Measurements from ENCODE around the gene CUL1.

CUL1 gene

GRCh38 chr7:148698397-148699023 is at the start of gene CUL1:
TSS of gene CUL1 (plus strand) at chr7:148698903. CDS start at chr7:148730123, 31,220 bp downstream.
- peak; percentile 93 for DNase-seq (ENCODE audit: low spot score)

GRCh38 chr7:148650232-148650858 is 48.4 kb upstream of the CUL1 start:
- DNase-seq (ENCODE audit: low spot score): peak; percentile 68

- DNase-seq (ENCODE audit: low spot score): no peak
Measured at GRCh38 chr7:148652773-148653172, 45.9 kb upstream of the CUL1 start.

- no peak for DNase-seq (ENCODE audit: low spot score)
Measured at GRCh38 chr7:148657929-148658328, 40.8 kb upstream of the CUL1 start.

- DNase-seq (ENCODE audit: low spot score): no peak
Measured at GRCh38 chr7:148661471-148661870, 37.2 kb upstream of the CUL1 start.

GRCh38 chr7:148662646-148663045 is 36.1 kb upstream of the CUL1 start:
- no peak for DNase-seq (ENCODE audit: low spot score)

- peak; percentile 55 for DNase-seq (ENCODE audit: low spot score)
Measured at GRCh38 chr7:148664324-148664723, 34.4 kb upstream of the CUL1 start.

GRCh38 chr7:148665221-148665620 is 33.5 kb upstream of the CUL1 start:
- DNase-seq (ENCODE audit: low spot score): no peak

- DNase-seq (ENCODE audit: low spot score): no peak
Measured at GRCh38 chr7:148669927-148670326, 28.8 kb upstream of the CUL1 start.

- DNase-seq (ENCODE audit: low spot score): no peak
Measured at GRCh38 chr7:148670374-148670773, 28.3 kb upstream of the CUL1 start.

- DNase-seq (ENCODE audit: low spot score): no peak
Measured at GRCh38 chr7:148670807-148671206, 27.9 kb upstream of the CUL1 start.

- DNase-seq (ENCODE audit: low spot score): no peak
Measured at GRCh38 chr7:148672041-148672440, 26.7 kb upstream of the CUL1 start.

- DNase-seq (ENCODE audit: low spot score): no peak
Measured at GRCh38 chr7:148674689-148675088, 24.0 kb upstream of the CUL1 start.

GRCh38 chr7:148676291-148676690 is 22.4 kb upstream of the CUL1 start:
- DNase-seq (ENCODE audit: low spot score): no peak

- DNase-seq (ENCODE audit: low spot score): no peak
Measured at GRCh38 chr7:148681821-148682220, 16.9 kb upstream of the CUL1 start.

- DNase-seq (ENCODE audit: low spot score): no peak
Measured at GRCh38 chr7:148684289-148684830, 14.3 kb upstream of the CUL1 start.

GRCh38 chr7:148686312-148686937 is 12.3 kb upstream of the CUL1 start:
- no peak for DNase-seq (ENCODE audit: low spot score)

- no peak for DNase-seq (ENCODE audit: low spot score)
Measured at GRCh38 chr7:148687555-148687954, 11.1 kb upstream of the CUL1 start.

GRCh38 chr7:148688526-148688925 is 10.2 kb upstream of the CUL1 start:
- peak; percentile 39 for DNase-seq (ENCODE audit: low spot score)

- DNase-seq (ENCODE audit: low spot score): no peak
Measured at GRCh38 chr7:148693651-148694050, 5.1 kb upstream of the CUL1 start.

GRCh38 chr7:148694631-148695030 is 4.1 kb upstream of the CUL1 start:
- DNase-seq (ENCODE audit: low spot score): no peak

- DNase-seq (ENCODE audit: low spot score): no peak
Measured at GRCh38 chr7:148695953-148696352, 2.8 kb upstream of the CUL1 start.

- DNase-seq (ENCODE audit: low spot score): no peak
Measured at GRCh38 chr7:148696787-148697186, 1.9 kb upstream of the CUL1 start.

Data from GM03348 (cell line).